SK-N-SH treated with all-trans-retinoic acid at 6 μM for 48 hours (cell line): ENCODE data around the gene STAMBP.

Experiments used
- CSDC2 ChIP-seq: fragments of 250-450 bp; sonication (Bioruptor Pico); IDR thresholded peaks from 2 replicates; pipeline ENCODE4 v1.5.0; 2020; ENCODE audit warnings: mild to moderate bottlenecking, moderate library complexity
- CSRNP3 ChIP-seq: fragments of 250-450 bp; sonication (Bioruptor Pico); IDR thresholded peaks from 2 replicates; pipeline ENCODE4 v1.5.1; 2021; ENCODE audit warnings: mild to moderate bottlenecking, moderate library complexity
- OSR1 ChIP-seq: fragments of 250-450 bp; sonication (Bioruptor Pico); IDR thresholded peaks from 2 replicates; pipeline ENCODE4 v1.8.0; 2022; ENCODE audit warnings: moderate library complexity, mild to moderate bottlenecking, inconsistent platforms
- PPARA ChIP-seq: fragments of 250-450 bp; sonication (Bioruptor Pico); IDR thresholded peaks from 2 replicates; pipeline ENCODE4 v1.5.0; 2020; ENCODE audit warnings: mild to moderate bottlenecking, borderline replicate concordance
- RARB ChIP-seq: fragments of 250-450 bp; sonication (Bioruptor Pico); IDR thresholded peaks from 2 replicates; pipeline ENCODE4 v1.8.0; 2021; ENCODE audit warnings: mild to moderate bottlenecking, moderate library complexity
- TOX ChIP-seq: fragments of 250-450 bp; sonication (Bioruptor Pico); IDR thresholded peaks from 2 replicates; pipeline ENCODE4 v1.8.0; 2021; ENCODE audit warnings: mild to moderate bottlenecking, moderate library complexity, borderline replicate concordance
- ZNF565 ChIP-seq: fragments of 450-650 bp; formaldehyde crosslinking; conservative IDR thresholded peaks from 2 replicates; pipeline ENCODE4 v1.5.0; 2020; ENCODE audit warnings: low read depth, mild to moderate bottlenecking, moderate library complexity
- ZNF70 ChIP-seq: fragments of 450-650 bp; formaldehyde crosslinking; IDR thresholded peaks from 2 replicates; pipeline ENCODE4 v1.5.0; 2020; ENCODE audit warnings: mild to moderate bottlenecking, moderate library complexity
- TF ChIP-seq, protein P1 (sequence below): fragments of 250-450 bp; sonication (Bioruptor Pico); IDR thresholded peaks from 2 replicates; pipeline ENCODE4 v1.8.0; 2020; ENCODE audit warnings: mild to moderate bottlenecking, moderate library complexity, borderline replicate concordance

DNA sequence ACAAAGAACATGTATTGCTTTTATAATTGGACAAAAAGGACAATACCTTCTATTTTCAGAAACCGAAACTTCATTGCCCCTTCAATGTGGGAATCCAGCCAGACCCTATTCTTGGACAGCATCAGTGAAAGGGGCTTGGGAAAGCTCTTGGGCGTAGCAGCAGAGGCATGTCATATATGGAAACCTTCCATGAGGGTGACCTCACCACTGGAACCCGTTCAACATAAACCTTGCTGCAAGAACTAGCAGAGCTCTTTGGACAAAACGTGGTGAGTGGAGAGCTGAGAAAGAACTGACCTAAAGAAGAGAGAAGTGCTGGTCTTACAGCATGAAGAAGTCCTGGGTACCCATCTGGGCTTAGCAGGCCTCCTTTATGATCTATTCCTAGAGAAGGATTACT, 41.3 kb downstream of the STAMBP start:
- TF ChIP-seq ZNF565 (no peak), OSR1 (CRISPR knock-in tag) (no peak), PPARA (no peak), RARB (no peak), ZNF70 (no peak), CSDC2 (no peak), TOX (CRISPR knock-in tag) (no peak), CSRNP3 (CRISPR knock-in tag) (no peak)
- TF ChIP-seq, protein P1, sequence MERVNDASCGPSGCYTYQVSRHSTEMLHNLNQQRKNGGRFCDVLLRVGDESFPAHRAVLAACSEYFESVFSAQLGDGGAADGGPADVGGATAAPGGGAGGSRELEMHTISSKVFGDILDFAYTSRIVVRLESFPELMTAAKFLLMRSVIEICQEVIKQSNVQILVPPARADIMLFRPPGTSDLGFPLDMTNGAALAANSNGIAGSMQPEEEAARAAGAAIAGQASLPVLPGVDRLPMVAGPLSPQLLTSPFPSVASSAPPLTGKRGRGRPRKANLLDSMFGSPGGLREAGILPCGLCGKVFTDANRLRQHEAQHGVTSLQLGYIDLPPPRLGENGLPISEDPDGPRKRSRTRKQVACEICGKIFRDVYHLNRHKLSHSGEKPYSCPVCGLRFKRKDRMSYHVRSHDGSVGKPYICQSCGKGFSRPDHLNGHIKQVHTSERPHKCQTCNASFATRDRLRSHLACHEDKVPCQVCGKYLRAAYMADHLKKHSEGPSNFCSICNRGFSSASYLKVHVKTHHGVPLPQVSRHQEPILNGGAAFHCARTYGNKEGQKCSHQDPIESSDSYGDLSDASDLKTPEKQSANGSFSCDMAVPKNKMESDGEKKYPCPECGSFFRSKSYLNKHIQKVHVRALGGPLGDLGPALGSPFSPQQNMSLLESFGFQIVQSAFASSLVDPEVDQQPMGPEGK (CRISPR knock-in tag), result no peak
